Neutrophil (primary cell): ENCODE data around the gene CASKIN1.

Experiments used
- H3K27ac ChIP-seq: fragments of 200-600 bp; sonication (generic); 2 replicates; pipeline ENCODE4 v1.5.1; 2016; ENCODE audit warnings: mild to moderate bottlenecking, moderate library complexity
- H3K27me3 ChIP-seq: fragments of 200-600 bp; sonication (generic); 2 replicates; pipeline ENCODE4 v1.6.0; 2016; ENCODE audit warnings: mild to moderate bottlenecking
- H3K36me3 ChIP-seq: fragments of 200-600 bp; sonication (generic); 2 replicates; pipeline ENCODE4 v1.5.1; 2017
- H3K4me1 ChIP-seq, 2 experiments: fragments of 200-600 bp in 1 of 2; sonication (generic) in 1 of 2; 1 replicate in 1 of 2; 2 replicates in 1 of 2; pipeline versions ENCODE4 v1.5.1 to v1.6.1; 2013 to 2016; ENCODE audit warnings: low read depth in 1 of 2, low read length in 1 of 2, mild to moderate bottlenecking in 1 of 2, moderate library complexity in 1 of 2; ENCODE audit not compliant: control insufficient read depth in 1 of 2, insufficient read depth in 1 of 2
- H3K4me3 ChIP-seq, 2 experiments: fragments of 200-600 bp in 1 of 2; sonication (generic) in 1 of 2; 1 replicate in 1 of 2; 2 replicates in 1 of 2; pipeline ENCODE4 v1.5.1; 2013 to 2016; ENCODE audit warnings: low read depth in 1 of 2, low read length in 1 of 2, mild to moderate bottlenecking in 1 of 2, moderate library complexity in 1 of 2
- H3K9me3 ChIP-seq: fragments of 200-600 bp; sonication (generic); 2 replicates; pipeline ENCODE4 v1.5.1; 2016
- CTCF ChIP-seq: fragments of 200-600 bp; sonication (generic); IDR thresholded peaks from 2 replicates; pipeline ENCODE4 v1.5.1; 2016; ENCODE audit warnings: antibody characterized with exemption

CASKIN1 gene

GRCh38 chr16:2199095-2199494, 2.7 kb upstream of the CASKIN1 start:
- H3K27ac ChIP-seq, result no peak overlapping the region
- H3K9me3 ChIP-seq, result no peaks in the 10 kb centered on the region
- peaks cover 0 to 11% of the 10 kb centered on the region in 2 experiments for H3K4me1 ChIP-seq
- TF ChIP-seq CTCF, result no peak
- H3K27me3 ChIP-seq, result peaks cover 76% of the 10 kb centered on the region
- no peaks in the 10 kb centered on the region for H3K36me3 ChIP-seq
- H3K4me3 ChIP-seq, result no peak overlapping the region

GRCh38 chr16:2198283-2198682, 1.9 kb upstream of the CASKIN1 start:
- Histone ChIP-seq H3K27me3 (peaks cover 85% of the 10 kb centered on the region), H3K4me1 (peaks cover 0 to 11% of the 10 kb centered on the region in 2 experiments), H3K9me3 (no peaks in the 10 kb centered on the region), H3K4me3 (no peak overlapping the region), H3K36me3 (no peaks in the 10 kb centered on the region), H3K27ac (no peak overlapping the region)
- no peak for TF ChIP-seq CTCF

- no peak overlapping the region for H3K4me3 ChIP-seq
- H3K27ac ChIP-seq, result no peak overlapping the region
- peaks cover 90% of the 10 kb centered on the region for H3K27me3 ChIP-seq
- peaks cover 0 to 11% of the 10 kb centered on the region in 2 experiments for H3K4me1 ChIP-seq
- no peaks in the 10 kb centered on the region for H3K36me3 ChIP-seq
- no peak for TF ChIP-seq CTCF
- no peaks in the 10 kb centered on the region for H3K9me3 ChIP-seq
These were observed 1.4 kb upstream of the CASKIN1 start for GRCh38 chr16:2197765-2198164.

GRCh38 chr16:2196981-2197511, 641 bp upstream of the CASKIN1 start:
- Histone ChIP-seq H3K4me1 (peaks cover 0 to 11% of the 10 kb centered on the region in 2 experiments), H3K27me3 (peaks cover 88% of the 10 kb centered on the region), H3K9me3 (no peaks in the 10 kb centered on the region), H3K27ac (no peak overlapping the region), H3K36me3 (no peaks in the 10 kb centered on the region), H3K4me3 (no peak overlapping the region)
- no peak for TF ChIP-seq CTCF

DNA sequence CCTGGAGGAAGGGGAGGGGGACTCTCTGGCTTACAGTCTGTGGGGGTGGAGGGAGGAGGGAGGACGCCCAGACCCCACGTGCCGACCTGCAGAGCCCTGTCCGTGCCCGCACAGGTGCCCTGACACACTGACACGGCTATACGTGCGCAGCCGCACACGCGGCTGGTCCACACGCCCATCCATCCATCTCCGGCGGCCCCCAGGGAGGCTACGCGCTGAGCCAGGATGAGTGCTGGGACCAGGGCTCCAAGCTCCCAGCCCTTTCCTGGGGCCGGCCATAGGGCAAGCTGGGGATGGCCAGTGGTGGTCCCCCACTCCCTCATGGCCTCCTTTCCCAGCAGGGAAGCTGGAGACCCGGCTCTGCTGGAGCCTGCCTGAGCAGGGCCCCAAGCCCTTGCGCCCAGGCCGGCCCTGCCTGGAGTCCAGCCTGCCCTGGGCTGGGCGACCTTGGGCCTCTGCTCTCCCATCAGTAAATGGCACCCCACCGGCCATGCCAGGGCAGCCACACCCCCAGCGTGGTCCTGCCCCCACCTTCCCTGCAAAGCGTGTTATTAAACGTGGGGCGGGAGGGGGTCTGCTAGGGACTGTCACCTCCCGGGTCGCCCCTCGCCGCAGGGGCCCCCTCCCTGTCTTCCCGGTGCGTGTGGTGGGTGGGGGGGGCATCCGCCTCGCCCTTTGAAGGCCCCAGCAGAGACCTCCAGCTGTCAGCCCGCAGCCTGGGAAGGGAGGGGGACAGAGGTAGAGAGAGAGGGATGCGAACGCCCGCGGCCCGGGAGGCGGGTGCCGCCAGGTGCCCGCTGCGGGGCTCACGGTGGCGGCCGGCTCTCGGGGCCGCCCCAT, 863 bp downstream of the CASKIN1 start:
- Histone ChIP-seq H3K27me3 (peaks cover 76% of the 10 kb centered on the region), H3K4me3 (no peak overlapping the region)
- TF ChIP-seq CTCF, result no peak

More for the DNA sequence above, 863 bp downstream of the CASKIN1 start:
- H3K27ac ChIP-seq, result no peak overlapping the region
- H3K9me3 ChIP-seq, result no peaks in the 10 kb centered on the region
- H3K36me3 ChIP-seq, result no peaks in the 10 kb centered on the region
- H3K4me1 ChIP-seq, result peaks cover 0 to 11% of the 10 kb centered on the region in 2 experiments
